Measurements from ENCODE around the gene GAPT. TPM values are rescaled to one million over a fixed set of nuclear protein-coding genes. Genes with fewer than 3 reads are reported as not detected.

The GAPT gene
- total and polyA plus RNA-seq, 3 donors from 2014 or later: 0.58 to 1.9 (median 0.62) TPM

GRCh38 chr5:58466939-58467338 is 24.3 kb upstream of the GAPT start:
- no peak for TF ChIP-seq CTCF (IDR thresholded peaks at IDR 0.05)
- TF ChIP-seq POLR2A (IDR thresholded peaks at IDR 0.05): no peak
- DNase-seq: no peak
- 60 to 64% methylated on average over 4 of the region's 4 CpGs for WGBS, 2 donors
- Histone ChIP-seq H3K9me3 (no peaks in the 10 kb centered on the region), H3K4me1 (no peaks in the 10 kb centered on the region), H3K36me3 (ENCODE audit: low read depth, missing control alignments) (no peaks in the 10 kb centered on the region), H3K4me3 (no peak overlapping the region), H3K27me3 (no peaks in the 10 kb centered on the region), H3K27ac (no peak overlapping the region)
- intact Hi-C loops (cut with DNase I; ENCODE audit: low total_unique reads): no loop called here

GRCh38 chr5:58469896-58470295 is 21.3 kb upstream of the GAPT start:
- intact Hi-C loops (cut with DNase I; ENCODE audit: low total_unique reads): no loop called here
- TF ChIP-seq CTCF (IDR thresholded peaks at IDR 0.05) (no peak), POLR2A (IDR thresholded peaks at IDR 0.05) (no peak)
- Histone ChIP-seq H3K27me3 (no peaks in the 10 kb centered on the region), H3K27ac (no peak overlapping the region), H3K4me1 (no peaks in the 10 kb centered on the region), H3K4me3 (no peak overlapping the region), H3K9me3 (no peaks in the 10 kb centered on the region), H3K36me3 (ENCODE audit: low read depth, missing control alignments) (no peaks in the 10 kb centered on the region)
- 90 to 92% methylated on average over 2 of the region's 2 CpGs for WGBS, 2 donors
- no peak for DNase-seq

- no peak for TF ChIP-seq CTCF (IDR thresholded peaks at IDR 0.05)
- no peak for TF ChIP-seq POLR2A (IDR thresholded peaks at IDR 0.05)
- WGBS, 2 donors: 80 to 88% methylated on average over 3 of the region's 3 CpGs
Observed at GRCh38 chr5:58475404-58475803, 15.8 kb upstream of the GAPT start.

GRCh38 chr5:58477760-58478376 is 13.4 kb upstream of the GAPT start:
- Histone ChIP-seq H3K27me3 (no peaks in the 10 kb centered on the region), H3K27ac (no peak overlapping the region), H3K4me3 (no peak overlapping the region), H3K4me1 (no peaks in the 10 kb centered on the region), H3K9me3 (no peaks in the 10 kb centered on the region), H3K36me3 (ENCODE audit: low read depth, missing control alignments) (no peaks in the 10 kb centered on the region)
- no peak for DNase-seq
- intact Hi-C loops (cut with DNase I; ENCODE audit: low total_unique reads): no loop called here
- WGBS, 2 donors: 24 to 33% methylated on average over 1 of the region's 1 CpG
- no peak for TF ChIP-seq CTCF (IDR thresholded peaks at IDR 0.05)
- no peak for TF ChIP-seq POLR2A (IDR thresholded peaks at IDR 0.05)

More at GRCh38 chr5:58475404-58475803, 15.8 kb upstream of the GAPT start:
- intact Hi-C loops (cut with DNase I; ENCODE audit: low total_unique reads): no loop called here
- Histone ChIP-seq H3K27me3 (no peaks in the 10 kb centered on the region), H3K4me1 (no peaks in the 10 kb centered on the region), H3K9me3 (no peaks in the 10 kb centered on the region), H3K36me3 (ENCODE audit: low read depth, missing control alignments) (no peaks in the 10 kb centered on the region), H3K27ac (no peak overlapping the region), H3K4me3 (no peak overlapping the region)
- no peak for DNase-seq

- Histone ChIP-seq H3K9me3 (no peaks in the 10 kb centered on the region), H3K4me1 (no peaks in the 10 kb centered on the region), H3K36me3 (ENCODE audit: low read depth, missing control alignments) (no peaks in the 10 kb centered on the region), H3K27ac (no peak overlapping the region), H3K27me3 (no peaks in the 10 kb centered on the region), H3K4me3 (no peak overlapping the region)
- no peak for DNase-seq
- TF ChIP-seq POLR2A (IDR thresholded peaks at IDR 0.05): no peak
- TF ChIP-seq CTCF (IDR thresholded peaks at IDR 0.05): no peak
- intact Hi-C loops (cut with DNase I; ENCODE audit: low total_unique reads): no loop called here
Observed at GRCh38 chr5:58481066-58481676, 10.1 kb upstream of the GAPT start.
